ENCODE data around the gene DNAAF5.

Gene DNAAF5

DNA sequence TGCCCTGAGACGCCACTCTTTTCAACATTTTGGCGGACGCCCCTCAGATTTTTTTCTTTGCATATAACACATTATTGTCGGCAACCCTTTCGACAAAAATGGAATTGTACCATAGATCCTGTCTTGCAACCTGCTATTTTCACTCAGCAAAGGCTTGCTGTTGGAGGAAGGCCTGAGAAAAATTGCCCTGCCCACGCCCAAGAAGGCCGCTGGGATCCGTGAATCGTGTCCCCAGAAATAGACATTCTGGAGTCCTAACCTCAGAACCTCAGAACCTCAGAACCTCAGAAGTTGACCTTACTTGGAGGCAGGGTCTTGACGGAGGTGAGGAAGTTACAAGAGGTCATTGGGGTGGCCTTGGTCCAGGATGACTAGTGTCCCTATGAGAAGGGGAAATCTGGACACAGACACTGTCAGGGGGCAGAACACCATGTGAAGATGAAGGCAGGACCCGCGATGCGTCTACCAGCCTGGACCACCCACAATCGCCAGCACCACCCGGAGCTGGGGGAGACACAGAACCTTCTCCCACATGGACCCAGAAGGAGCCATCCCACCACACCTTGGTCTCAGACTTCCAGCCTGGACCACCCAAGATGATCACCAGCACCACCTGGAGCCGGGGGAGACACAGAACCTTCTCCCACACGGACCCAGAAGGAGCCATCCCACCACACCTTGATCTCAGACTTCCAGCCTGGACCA, 19.1 kb upstream of the DNAAF5 start:
- DNase-seq = no peak

DNA sequence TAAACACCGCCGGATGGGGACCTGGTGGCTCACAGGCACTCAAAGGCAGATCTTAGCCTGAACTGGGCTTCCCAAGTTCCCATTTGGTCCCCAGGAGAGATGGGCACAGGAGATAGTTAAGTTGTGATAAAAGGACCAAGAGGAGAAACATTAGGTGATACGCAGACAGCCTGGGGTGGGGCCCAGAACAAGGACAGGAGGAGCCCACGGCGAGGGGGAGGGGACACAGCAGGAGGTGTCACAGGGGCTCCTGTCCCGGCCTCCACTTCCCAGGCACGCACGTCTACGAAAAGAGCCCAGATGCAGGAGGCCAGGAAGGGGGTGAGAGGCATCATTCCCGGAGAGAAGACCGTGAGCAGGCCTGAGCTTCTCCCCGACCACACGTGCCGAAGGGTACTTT, 16.3 kb upstream of the DNAAF5 start:
- DNase-seq = no peak

DNA sequence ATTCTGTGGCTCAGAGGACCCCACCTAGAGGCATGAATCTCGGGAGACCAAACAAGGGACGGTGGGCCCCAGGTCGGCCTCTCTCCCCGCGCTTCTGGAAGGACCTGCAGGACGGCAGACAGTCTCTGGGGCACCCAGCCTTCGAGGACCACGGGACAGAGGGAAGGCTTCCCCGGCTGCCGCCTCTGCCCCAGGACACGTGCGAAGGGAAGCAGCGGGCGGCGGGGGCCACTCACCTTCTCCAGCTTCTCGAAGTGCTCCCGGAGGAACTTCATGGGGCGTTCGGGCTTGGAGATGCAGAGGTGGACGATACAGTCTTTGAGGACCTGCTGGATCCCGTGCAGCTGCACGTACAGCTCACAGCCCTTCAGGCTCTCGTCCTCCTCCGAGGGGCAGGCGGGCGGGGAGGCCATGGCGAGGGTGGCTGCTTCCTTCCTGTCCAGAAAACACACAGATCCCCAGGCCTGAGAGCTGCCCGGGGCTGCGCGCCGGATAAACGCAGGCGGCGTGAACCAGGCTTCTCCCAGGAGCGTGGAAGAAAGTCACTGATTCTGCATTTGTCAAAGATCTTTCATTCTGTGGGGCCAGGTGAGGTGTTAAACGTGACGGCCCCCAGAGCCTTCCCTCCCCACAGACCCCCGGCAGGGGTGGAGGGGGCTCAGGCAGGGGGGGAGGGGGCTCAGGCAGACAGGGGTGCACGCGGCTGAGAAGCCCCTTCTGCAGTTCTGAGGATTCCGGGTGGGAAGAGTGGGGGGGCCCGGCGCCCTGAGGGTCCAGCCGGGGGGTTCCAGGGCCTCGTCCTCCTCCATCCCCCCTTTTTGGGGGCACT, 15.2 kb upstream of the DNAAF5 start:
- DNase-seq = no peak

DNA sequence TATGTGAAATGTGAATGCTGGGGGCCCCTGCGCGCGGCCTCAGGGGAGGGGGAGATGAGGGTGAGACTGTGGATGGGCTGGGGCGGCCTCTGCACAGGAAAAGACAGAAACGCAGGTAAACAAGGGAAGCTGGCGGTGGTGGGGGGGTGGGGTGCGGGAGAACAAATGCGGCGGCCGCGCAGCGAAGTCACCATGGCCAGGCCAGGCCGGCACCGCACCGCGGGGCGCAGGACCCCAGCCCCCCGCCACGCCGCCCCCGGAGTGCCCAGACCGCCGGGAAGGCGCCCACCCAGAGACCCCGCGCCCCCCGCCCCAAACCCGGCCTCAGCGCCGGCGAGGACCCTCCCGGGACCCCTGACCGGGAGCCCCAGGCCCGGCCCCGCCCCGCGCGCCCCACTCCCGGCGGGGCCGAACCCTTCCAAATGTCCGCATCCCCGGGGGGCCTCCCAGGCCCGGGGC, 14.5 kb upstream of the DNAAF5 start:
- no peak for DNase-seq

DNA sequence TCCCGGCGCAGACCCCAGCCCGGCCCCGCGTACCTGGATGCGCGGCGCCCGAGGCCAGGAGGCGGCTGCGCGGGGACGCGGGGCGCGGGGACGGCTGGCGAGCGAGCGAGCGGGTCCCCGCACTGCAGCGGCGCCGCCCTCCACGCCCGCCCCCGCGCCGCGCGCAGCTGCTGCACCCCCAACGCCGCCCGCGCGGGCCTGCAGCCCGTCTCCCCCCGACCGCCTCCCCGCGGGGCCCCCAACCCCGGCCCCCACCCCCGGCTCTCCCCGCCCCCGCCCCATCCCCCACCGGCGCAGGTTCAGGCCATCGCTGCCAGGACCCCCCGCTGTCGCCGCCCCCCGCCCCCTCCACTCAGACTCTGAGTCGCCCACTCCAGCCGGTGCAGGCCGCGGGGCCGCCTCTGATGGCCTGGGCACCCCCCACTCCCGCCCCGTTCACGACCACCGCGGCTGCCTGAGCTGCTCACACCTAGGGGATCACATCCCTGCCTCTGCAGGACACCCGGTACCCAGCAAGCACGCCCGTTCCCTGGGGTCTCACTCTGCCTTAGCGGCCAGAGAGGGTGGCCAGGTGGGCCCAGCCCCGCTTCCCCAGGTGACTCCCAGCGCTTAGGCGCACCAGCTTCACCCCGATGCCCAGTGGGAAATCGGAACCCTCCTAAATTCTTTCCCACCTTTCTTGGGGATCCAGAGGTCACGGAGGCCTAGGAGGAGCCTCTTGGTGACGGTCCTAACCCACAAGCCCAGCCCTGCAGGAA, 13.9 kb upstream of the DNAAF5 start:
- no peak for DNase-seq

DNA sequence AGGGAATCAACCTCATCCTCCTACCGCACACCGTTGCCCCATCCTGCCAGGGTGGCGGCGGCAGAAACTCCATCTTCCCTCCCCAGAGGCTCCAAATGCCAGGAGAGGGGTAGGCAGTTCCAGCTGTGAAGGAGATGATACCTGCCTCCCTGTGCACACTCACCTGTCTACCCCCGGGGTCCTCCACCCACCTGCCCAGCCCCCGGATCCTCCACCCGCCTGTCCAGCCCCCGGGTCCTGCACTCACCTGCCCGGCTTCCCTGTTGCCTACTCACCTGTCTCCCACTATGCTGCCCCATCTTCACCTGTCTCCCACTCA, 13.4 kb upstream of the DNAAF5 start:
- DNase-seq = no peak

DNA sequence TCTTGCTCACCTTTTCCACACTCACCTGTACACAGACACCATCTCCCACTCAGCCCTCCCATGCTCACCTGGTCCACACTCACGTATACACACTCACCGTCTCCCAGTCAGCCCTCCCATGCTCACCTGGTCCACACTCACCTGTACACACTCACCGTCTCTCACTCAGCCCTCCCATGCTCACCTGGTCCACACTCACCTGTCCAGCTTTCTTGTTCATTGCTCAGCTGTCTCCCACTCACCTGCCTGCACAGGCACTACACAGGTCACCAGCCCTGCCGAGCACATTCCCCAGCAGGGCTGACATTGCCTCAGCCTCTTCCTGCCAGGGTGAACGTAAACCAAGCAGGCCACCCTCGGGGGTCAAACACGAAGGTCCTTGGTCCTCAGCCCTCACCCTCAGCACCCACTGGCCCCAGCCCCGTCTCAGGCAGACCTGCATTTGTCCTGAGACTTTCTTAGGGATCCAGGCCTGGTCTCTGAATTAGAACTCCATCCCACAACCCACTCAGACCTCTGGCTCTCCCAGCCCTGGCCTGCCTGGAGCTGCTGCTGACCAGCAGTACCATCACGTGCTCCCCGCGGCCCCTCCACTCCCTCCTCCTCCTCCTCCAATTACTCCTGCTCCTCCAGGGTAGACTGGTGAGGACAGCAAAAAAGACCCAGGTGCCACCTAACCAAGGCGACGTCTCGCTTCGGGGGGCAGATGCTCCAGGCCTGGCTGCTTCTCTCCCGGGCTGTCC, 12.8 kb upstream of the DNAAF5 start:
- DNase-seq = no peak

DNA sequence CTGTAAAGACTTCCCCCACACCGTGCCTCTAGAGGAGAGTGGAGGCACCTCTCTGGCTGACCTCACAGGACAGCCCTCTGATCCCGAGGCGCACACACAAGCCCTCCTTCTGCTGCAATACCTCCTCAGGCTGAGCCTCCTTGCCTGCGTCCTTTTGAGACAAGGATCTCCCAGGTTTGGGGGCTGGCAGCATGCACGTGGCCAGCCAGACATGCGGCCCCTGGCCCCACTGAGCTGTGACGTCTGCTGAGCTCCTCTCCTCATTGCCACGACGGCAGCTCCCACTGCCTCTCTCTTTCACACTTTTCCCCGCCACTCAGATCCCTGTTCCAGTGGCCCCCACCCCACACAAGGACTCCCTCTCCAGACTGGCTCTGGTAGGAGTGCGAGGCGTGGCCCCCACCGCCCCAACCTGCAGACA, 12.2 kb upstream of the DNAAF5 start:
- no peak for DNase-seq

DNA sequence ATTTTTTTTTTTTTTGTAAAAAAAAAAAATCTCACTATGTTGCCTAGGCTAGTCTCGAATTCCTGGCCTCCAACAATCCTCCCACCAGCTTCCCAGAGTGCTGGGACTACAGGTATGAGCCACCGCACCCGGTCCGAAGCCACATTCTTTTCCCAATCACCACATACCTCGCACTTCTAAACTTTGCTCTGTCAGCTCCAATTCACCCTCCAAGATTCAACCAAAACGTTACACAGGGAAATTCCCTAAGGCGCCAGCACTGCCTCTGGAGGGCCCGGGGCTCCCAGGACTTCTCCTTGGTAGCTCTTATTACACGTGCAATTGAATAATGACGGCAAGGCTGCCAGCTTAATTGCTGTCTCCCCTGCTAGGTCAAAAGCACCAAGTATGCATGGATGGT, 10.3 kb upstream of the DNAAF5 start:
- no peak for DNase-seq

DNA sequence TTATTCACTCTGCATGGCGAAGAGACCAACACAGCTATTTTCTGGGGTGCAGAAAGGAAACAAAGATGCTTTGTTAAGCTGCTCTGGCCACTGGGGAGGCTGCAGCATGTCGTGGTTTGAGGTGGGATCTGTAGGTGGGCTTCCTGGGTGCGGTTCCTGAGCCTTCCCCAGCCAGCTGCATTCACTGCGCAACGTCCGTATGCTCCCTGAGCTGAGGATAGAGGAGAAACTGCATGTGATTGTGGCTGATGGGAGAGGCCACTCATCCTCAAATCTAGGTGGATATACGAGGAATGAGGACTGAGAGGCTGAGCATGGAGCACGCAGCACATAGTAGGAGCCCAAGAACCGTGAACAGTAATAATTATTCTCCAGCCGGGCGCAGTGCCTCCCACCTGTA, 9.9 kb upstream of the DNAAF5 start:
- no peak for DNase-seq

DNA sequence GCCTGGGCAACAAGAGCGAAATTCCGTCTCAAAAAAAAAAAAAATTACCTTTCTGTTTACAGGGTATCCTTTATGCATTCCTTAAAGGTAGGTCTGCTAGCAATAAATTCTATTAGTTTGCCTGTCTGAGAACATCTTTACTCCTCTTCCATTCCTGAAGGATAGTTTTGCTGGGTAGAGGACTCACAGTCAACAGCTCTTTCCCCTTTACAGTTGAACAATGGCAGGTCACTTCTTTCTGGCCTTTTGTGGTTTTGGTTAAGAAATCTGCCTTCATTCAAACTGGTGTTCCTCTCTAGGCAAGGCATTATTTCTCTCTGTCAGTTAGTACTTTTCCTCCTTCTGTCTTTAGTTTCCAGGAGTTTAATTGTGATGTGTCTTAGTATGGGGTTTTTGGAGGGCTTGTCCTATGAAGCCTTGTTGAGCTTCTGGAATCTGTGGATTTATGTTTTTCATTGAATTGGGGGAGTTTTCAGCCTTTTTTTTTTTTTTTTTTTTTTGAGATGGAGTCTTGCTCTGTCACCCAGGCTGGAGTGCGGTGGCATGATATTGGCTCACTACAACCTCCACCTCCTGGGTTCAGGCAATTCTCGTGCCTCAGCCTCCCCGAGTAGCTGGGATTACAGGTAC, 4.8 kb upstream of the DNAAF5 start:
- DNase-seq = no peak

DNA sequence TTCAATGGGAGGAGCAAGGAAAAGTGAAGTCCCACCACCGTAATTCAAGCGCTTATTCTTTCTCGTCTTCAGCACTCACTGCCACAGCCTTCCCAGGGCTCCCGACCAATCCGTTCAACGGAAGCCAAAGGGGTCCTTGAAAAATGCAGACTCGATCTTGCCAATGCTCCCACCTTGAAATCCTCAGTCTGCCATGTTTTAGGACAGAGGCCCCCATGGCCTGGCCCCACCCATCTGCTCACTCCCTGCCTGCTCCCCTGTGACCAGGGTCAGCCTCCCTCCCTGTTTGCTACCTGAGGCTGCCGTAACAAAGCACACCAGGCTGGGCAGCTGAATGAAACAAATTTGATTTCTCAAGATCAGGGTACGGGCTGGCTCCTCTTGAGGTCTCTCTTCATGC, 3.0 kb upstream of the DNAAF5 start:
- no peak for DNase-seq

DNA sequence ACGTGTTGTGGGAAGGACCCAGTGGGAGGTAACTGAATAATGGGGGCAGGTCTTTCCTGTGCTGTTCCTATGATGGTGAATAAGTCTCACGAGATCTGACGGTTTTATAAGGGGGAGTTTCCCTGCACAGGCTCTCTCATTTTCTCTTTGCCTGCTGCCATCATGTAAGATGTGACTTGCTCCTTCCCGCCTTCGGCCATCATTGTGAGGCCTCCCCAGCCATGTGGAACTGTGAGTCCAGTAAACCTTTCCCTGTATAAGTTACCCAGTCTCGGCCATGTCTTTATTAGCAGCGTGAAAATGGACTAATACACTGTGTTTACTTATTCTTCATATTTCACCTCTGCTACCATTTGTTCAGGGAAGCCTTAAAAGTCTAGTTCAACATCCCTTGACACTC, 2.2 kb upstream of the DNAAF5 start:
- no peak for DNase-seq

DNA sequence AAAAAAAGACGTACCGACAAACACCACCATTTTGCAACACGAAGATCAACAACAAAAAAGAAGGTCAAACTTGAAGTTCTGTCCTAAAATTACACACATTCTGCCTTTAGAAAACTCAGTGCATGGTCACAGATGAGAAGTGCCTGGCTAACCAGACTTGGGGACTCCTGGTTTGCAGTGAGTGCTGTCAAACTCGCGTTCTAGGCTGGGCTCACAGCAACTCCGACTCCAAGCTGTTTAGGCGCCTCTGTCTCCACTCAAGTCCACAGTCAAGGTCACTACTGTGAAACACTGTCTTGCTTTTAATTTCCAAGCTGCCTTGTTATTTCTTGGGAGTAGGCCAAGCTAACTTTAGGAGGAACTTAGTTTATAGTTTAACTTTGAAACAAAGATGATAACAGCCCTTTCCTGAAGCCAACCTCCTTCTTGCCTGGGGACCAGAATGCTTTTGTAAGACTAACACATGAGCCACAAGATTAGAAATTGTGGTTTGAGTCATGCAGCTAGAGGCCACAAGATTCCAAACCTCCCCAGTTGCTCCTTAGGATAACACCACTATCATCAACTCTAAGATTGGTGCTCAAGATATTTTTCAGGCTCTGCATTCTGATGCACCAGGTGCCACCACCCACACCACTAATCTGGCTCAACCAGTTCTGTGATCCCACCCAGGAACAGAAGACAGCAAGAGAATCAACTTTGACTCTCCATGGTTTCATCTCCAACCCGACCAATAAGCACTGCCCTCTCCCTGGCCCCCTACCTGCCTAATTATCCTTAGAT, 1.1 kb upstream of the DNAAF5 start:
- DNase-seq = no peak

DNA sequence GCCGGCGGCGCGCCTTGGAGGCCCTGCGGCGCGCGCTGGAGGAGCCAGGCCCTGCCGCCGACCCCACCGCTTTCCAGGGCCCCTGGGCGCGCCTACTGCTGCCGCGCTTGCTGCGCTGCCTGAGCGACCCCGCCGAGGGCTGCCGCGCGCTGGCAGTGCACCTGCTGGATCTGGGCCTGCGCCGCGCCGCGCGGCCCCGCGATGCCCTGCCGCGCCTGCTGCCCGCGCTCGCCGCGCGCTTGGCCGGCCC, 280 bp downstream of the DNAAF5 start:
- peak; percentile 54 for DNase-seq

DNA sequence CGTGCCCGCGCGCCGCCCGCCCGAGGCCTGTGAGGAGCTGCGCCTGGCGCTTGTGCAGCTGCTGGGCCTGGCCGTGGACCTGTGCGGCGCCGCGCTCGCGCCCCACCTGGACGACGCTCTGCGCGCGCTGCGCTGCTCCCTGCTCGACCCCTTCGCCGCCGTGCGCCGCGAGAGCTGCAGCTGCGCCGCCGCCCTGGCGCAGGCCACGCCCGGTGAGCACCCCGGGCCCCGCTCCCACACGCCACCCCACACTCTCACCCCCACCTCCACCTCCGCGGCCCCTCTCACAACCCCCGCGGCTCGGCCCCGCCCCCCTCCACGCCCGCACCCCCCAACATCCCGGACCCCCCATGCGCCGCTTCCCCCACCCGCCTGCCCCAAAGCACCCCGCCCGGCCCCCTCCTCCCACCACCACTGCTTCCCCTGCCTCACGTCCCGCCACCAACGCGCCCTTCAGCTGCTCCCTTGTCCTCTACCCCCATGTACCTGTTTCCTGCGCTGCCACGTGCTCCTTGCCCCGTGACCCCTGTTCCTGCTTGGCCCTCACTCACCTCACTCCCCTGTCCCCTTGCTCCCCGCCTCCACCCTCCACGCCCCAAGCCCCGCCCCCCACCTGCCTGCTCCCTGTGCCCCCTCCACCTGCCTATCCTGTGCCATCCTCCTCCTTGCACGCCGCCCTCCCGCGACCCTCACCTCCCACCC, 756 bp downstream of the DNAAF5 start, which contains the start of gene PRKAR1B:
Gene PRKAR1B, minus strand, starts transcription at position 178 of the 702 bp plus-strand sequence. CDS start 15,776 bp downstream, outside the sequence.
- DNase-seq = peak; percentile 47

DNA sequence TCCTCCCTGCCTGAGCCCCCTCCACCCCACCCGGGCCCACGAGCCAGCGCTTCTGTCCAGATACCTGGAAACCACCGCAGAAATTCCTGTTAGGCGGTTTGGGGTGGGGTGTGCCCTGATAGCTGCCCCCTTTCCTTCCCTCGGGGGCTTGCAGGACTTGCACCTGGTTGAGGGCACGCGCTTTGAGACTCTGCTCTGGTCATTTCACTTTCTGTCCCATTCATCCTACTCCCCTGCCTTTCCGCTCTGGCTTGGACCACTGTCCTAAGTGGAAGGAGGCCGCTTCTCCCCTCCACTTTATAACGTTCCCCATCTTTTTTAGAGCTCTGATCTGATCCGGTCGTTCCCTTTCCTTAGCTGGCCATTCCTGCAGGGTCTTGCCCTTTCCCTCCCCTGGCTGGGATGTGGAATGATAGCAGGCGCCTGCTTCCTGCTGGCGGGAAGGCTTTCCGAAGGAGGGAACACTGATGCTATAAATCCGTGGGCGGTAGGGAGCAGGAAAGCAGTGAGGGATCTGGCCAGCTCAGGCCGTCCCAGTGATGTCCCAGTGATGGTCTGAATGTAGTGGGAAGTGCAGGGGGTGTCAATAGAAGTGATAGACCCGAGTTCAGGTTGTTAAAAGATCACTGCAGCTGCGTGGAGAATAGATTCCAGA, 1.4 kb downstream of the DNAAF5 start:
- DNase-seq = no peak

DNA sequence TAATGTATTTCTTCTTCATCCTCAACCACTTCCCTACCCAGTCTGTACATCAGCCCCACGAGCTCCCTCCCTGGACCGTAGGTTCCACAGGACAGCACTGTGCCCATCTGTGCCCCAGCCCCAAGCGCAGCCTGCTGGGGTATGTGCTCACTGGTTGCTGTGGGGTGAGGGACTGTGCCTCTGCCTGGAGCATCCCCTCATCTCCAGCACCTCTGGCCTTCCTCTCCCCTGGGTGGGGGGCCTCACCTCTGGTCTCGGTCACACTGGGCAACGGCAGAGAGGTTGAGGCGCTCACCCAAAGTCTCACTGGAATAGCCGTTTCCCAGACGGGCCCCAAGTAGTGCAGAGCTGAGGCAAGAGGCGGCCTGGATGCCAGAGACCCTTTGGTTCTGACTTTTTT, 2.1 kb downstream of the DNAAF5 start:
- no peak for DNase-seq

DNA sequence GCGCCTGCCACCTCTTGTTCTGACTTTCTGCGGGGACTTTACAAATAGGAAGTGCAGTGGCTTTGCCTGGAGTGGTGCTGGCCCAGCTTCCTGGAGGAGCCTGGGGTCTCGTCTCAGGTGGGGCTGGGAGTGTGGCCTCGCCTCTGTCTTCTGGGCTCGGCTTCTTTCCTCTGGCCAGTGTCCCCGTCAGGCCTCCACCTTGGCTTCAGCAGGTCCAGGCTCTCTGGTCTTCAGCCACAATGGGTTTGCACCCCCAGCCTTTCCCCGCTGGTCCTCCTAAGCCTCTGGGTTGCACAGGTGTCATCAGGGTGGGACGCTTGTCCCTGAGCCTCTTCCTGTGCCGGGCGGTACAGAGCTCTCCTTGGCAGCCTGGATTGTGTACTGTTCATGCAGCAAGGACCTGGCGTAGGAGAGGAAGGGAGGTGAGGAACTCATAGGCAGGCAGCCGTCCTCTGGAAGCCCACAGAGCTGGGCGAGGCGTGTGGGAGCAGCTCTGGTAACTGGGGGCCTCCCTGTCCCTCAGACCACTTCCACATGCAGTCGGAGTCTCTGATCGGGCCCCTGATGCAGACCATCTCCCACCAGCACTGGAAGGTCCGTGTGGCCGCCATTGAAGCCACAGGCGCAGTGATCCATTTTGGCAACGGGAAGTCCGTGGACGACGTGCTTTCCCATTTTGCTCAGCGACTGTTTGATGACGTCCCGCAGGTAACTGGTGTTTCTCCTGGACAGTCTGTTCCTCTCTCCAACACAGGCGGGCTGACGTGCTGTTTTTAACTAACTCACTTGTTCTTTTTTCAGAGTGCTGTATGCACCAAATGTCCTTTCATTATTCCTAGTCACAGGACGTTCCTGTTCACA, 2.9 kb downstream of the DNAAF5 start:
- no peak for DNase-seq
